Large intestine (tissue), 3 donors: ENCODE data around the gene DBNDD2. TPM values are rescaled to one million over a fixed set of nuclear protein-coding genes. Genes with fewer than 3 reads are reported as not detected.

ENCODE experiments used
- DNase-seq, 2 donors: peaks; one replicate each; pipeline versions ENCODE4 v3.0.0 to v3.0.0-alpha.2; 2013
- H3K27ac ChIP-seq: one replicate; pipeline ENCODE4 v1.5.1; 2013; ENCODE audit warnings: low read length
- H3K27me3 ChIP-seq: 2 replicates; pipeline ENCODE4 v1.6.1; 2013; ENCODE audit warnings: low read length; ENCODE audit not compliant: control insufficient read depth, insufficient read depth
- H3K36me3 ChIP-seq: 2 replicates; pipeline ENCODE4 v1.6.1; 2013; ENCODE audit warnings: low read length; ENCODE audit not compliant: control insufficient read depth, insufficient read depth
- H3K4me1 ChIP-seq: one replicate; pipeline ENCODE4 v1.6.1; 2013; ENCODE audit warnings: low read length; ENCODE audit not compliant: control insufficient read depth, insufficient read depth
- H3K4me3 ChIP-seq: one replicate; pipeline ENCODE4 v1.5.1; 2013; ENCODE audit warnings: low read length
- H3K9me3 ChIP-seq: one replicate; pipeline ENCODE4 v1.6.1; 2013; ENCODE audit warnings: mild to moderate bottlenecking, low read depth, low read length, moderate library complexity; ENCODE audit not compliant: control insufficient read depth
- WGBS: methylation state at CpG from one replicate; pipeline ENCODE4 v1.1.5; 2013; ENCODE audit warnings: low lambda C conversion rate; ENCODE audit not compliant: insufficient coverage; 5-methylcytosine and 5-hydroxymethylcytosine counted together
- polyA plus RNA-seq: library from polyadenylated mRNA; unstranded; fragments of 120-200 nt; gene quantifications from one replicate; pipeline ENCODE4 v1.2.1, GENCODE V29; 2013

The DBNDD2 gene
- polyA plus RNA-seq, 1 donor = 36.1 TPM

GRCh38 chr20:45413479-45413878, 5.4 kb downstream of the DBNDD2 start:
- H3K36me3 ChIP-seq = peaks cover 20% of the 10 kb centered on the region
- no peak overlapping the region for H3K4me3 ChIP-seq
- H3K9me3 ChIP-seq = no peaks in the 10 kb centered on the region
- WGBS = no CpG with 5 or more reads among the region's 3 CpGs
- DNase-seq = no peak
- no peaks in the 10 kb centered on the region for H3K27me3 ChIP-seq
- no peak overlapping the region for H3K27ac ChIP-seq
- H3K4me1 ChIP-seq = peaks cover 17% of the 10 kb centered on the region

GRCh38 chr20:45415822-45416637, 7.9 kb downstream of the DBNDD2 start, which contains the start of gene PIGT:
Gene PIGT, plus strand, starts transcription at chr20:45416141. Its CDS starts 16 bp downstream, at chr20:45416157.
- H3K27me3 ChIP-seq = no peaks in the 10 kb centered on the region
- H3K27ac ChIP-seq = peak within 1 kb of the TSS; percentile 40
- DNase-seq = peak; percentile 82 to 86
- peaks cover 29% of the 10 kb centered on the region for H3K36me3 ChIP-seq
- WGBS = no CpG with 5 or more reads among the region's 52 CpGs
- H3K9me3 ChIP-seq = no peaks in the 10 kb centered on the region
- peaks cover 12% of the 10 kb centered on the region for H3K4me1 ChIP-seq
- H3K4me3 ChIP-seq = peak within 1 kb of the TSS; percentile 92

GRCh38 chr20:45416917-45417316, 8.8 kb downstream of the DBNDD2 start:
- Histone ChIP-seq H3K27ac (no peak overlapping the region), H3K4me1 (peaks cover 7% of the 10 kb centered on the region)

GRCh38 chr20:45419188-45420091, 11.4 kb downstream of the DBNDD2 start:
- no peak overlapping the region for H3K4me3 ChIP-seq
- peak overlapping the region; percentile 54 for H3K27ac ChIP-seq
- peaks cover 7% of the 10 kb centered on the region for H3K4me1 ChIP-seq
- H3K27me3 ChIP-seq = no peaks in the 10 kb centered on the region
- WGBS = no CpG with 5 or more reads among the region's 17 CpGs
- peaks cover 56% of the 10 kb centered on the region for H3K36me3 ChIP-seq
- peak; percentile 27 to 67 for DNase-seq
- no peaks in the 10 kb centered on the region for H3K9me3 ChIP-seq

More at GRCh38 chr20:45416917-45417316, 8.8 kb downstream of the DBNDD2 start:
- Histone ChIP-seq H3K36me3 (peaks cover 37% of the 10 kb centered on the region), H3K27me3 (no peaks in the 10 kb centered on the region), H3K9me3 (no peaks in the 10 kb centered on the region), H3K4me3 (peak overlapping the region; percentile 92)
- DNase-seq = no peak
- no CpG with 5 or more reads among the region's 2 CpGs for WGBS

GRCh38 chr20:45420125-45420524, 12.0 kb downstream of the DBNDD2 start:
- peaks cover 61% of the 10 kb centered on the region for H3K36me3 ChIP-seq
- DNase-seq = no peak
- peak overlapping the region; percentile 38 for H3K27ac ChIP-seq
- 100% methylated on average over 1 of the region's 8 CpGs for WGBS
- H3K27me3 ChIP-seq = no peaks in the 10 kb centered on the region
- peaks cover 7% of the 10 kb centered on the region for H3K4me1 ChIP-seq
- H3K4me3 ChIP-seq = no peak overlapping the region
- no peaks in the 10 kb centered on the region for H3K9me3 ChIP-seq

- H3K27ac ChIP-seq = no peak overlapping the region
- peaks cover 66% of the 10 kb centered on the region for H3K36me3 ChIP-seq
- H3K4me1 ChIP-seq = peaks cover 16% of the 10 kb centered on the region
- no peaks in the 10 kb centered on the region for H3K9me3 ChIP-seq
- H3K27me3 ChIP-seq = no peaks in the 10 kb centered on the region
- no peak for DNase-seq
- no peak overlapping the region for H3K4me3 ChIP-seq
- WGBS = no CpG with 5 or more reads among the region's 2 CpGs
These were observed 15.6 kb downstream of the DBNDD2 start for GRCh38 chr20:45423700-45424099.

- no peak overlapping the region for H3K4me3 ChIP-seq
- WGBS = no CpG with 5 or more reads among the region's 17 CpGs
- H3K9me3 ChIP-seq = no peaks in the 10 kb centered on the region
- no peak for DNase-seq
- H3K4me1 ChIP-seq = peaks cover 15% of the 10 kb centered on the region
- H3K36me3 ChIP-seq = peaks cover 47% of the 10 kb centered on the region
- no peaks in the 10 kb centered on the region for H3K27me3 ChIP-seq
- no peak overlapping the region for H3K27ac ChIP-seq
These were observed 17.5 kb downstream of the DBNDD2 start for GRCh38 chr20:45425561-45425960.

GRCh38 chr20:45426320-45427016, 18.4 kb downstream of the DBNDD2 start:
- H3K9me3 ChIP-seq = no peaks in the 10 kb centered on the region
- no CpG with 5 or more reads among the region's 5 CpGs for WGBS
- H3K4me3 ChIP-seq = no peak overlapping the region
- peaks cover 38% of the 10 kb centered on the region for H3K36me3 ChIP-seq
- peaks cover 15% of the 10 kb centered on the region for H3K4me1 ChIP-seq
- H3K27me3 ChIP-seq = no peaks in the 10 kb centered on the region
- peak overlapping the region; percentile 67 for H3K27ac ChIP-seq
- DNase-seq = no peak

- WGBS = no CpG with 5 or more reads among the region's 14 CpGs
- DNase-seq = peak; percentile 90 to 95
These were observed 19.4 kb downstream of the DBNDD2 start for GRCh38 chr20:45427236-45428149.

More at GRCh38 chr20:45427236-45428149, 19.4 kb downstream of the DBNDD2 start:
- Histone ChIP-seq H3K27me3 (no peaks in the 10 kb centered on the region), H3K9me3 (no peaks in the 10 kb centered on the region), H3K27ac (peak overlapping the region; percentile 60), H3K36me3 (peaks cover 33% of the 10 kb centered on the region), H3K4me1 (peaks cover 15% of the 10 kb centered on the region), H3K4me3 (no peak overlapping the region)
